ENCODE results near the gene FGF12.

GRCh38 chr3:192597913-192598312, 129.4 kb downstream of the FGF12 start:
- TF ChIP-seq CTCF (IDR thresholded peaks at IDR 0.05), result no peak
- TF ChIP-seq EP300 (IDR thresholded peaks at IDR 0.05), result no peak
- TF ChIP-seq POLR2A (IDR thresholded peaks at IDR 0.05), result no peak
- TF ChIP-seq POLR2AphosphoS5 (IDR thresholded peaks at IDR 0.05), result no peak
